HepG2 (cell line): ENCODE measurements around the gene DPH6. TPM values are rescaled to one million over a fixed set of nuclear protein-coding genes. Genes with fewer than 3 reads are reported as not detected.

Experiments
- ATAC-seq: fragments of 200-7000 bp; cut with Tn5 transposase; 3 replicates; pipeline ENCODE4 v1.9.1; 2020; ENCODE audit warnings: mild to moderate bottlenecking, moderate library complexity
- BruUV-seq: library from RNA; stranded (reverse); fragments of 400-500 nt; replicated peaks from 2 replicates; lab custom pipeline; 2021; lab: Mats Ljungman, UMichigan
- CTCF ChIA-PET: fragments of 300-600 bp; formaldehyde crosslinking; extraction: SDS; loops from one replicate; lab custom pipeline; 2021; ENCODE audit warnings: low total read pairs, inconsistent platforms, low intra/inter-chr PET ratio; lab: Yijun Ruan, JAX
- POLR2A ChIA-PET: fragments of 350-600 bp; sonication (Branson Sonifier 250); formaldehyde crosslinking; loops from one replicate; lab custom pipeline; 2020; ENCODE audit warnings: antibody characterized with exemption, inconsistent platforms; lab: Yijun Ruan, JAX
- DNase-seq: peaks from one replicate; pipeline ENCODE4 v3.0.0-alpha.2; 2015; ENCODE audit warnings: low spot score
- FAIRE-seq: peaks from 3 replicates; lab custom pipeline; 2011; peaks lifted over from hg19 to GRCh38; lab: Jason Lieb, UNC
- H2AFZ ChIP-seq: one replicate; pipeline ENCODE4 v1.6.1; 2011; ENCODE audit warnings: low read length, inconsistent platforms
- H3K27ac ChIP-seq: fragments of 300-600 bp; 3 replicates; pipeline ENCODE4 v1.8.0; 2011; ENCODE audit warnings: mixed run types, mild to moderate bottlenecking, mixed read lengths, low read length, inconsistent platforms; ENCODE audit not compliant: insufficient read depth; ENCODE audit errors: extremely low read length
- H3K27me3 ChIP-seq, 2 experiments: fragments of 200-600 bp in 1 of 2; 2 replicates in 1 of 2; 3 replicates in 1 of 2; pipeline versions ENCODE4 v1.6.0 to v1.8.0; 2011; ENCODE audit warnings: low read length in 2 of 2, mild to moderate bottlenecking in 2 of 2, moderate library complexity in 2 of 2, inconsistent platforms in 1 of 2; ENCODE audit not compliant: insufficient read depth in 2 of 2, control insufficient read depth in 1 of 2
- H3K36me3 ChIP-seq, 2 experiments: fragments of 200-600 bp in 1 of 2; replicated peaks in 1 of 2; 2 replicates in 1 of 2; 3 replicates in 1 of 2; pipeline versions ENCODE4 v1.5.1 to v1.8.0; 2011; ENCODE audit warnings: low read length in 2 of 2, inconsistent platforms in 1 of 2; ENCODE audit not compliant: insufficient read depth in 2 of 2, control insufficient read depth in 1 of 2
- H3K4me1 ChIP-seq: 2 replicates; pipeline ENCODE4 v1.5.1; 2012; ENCODE audit warnings: low read length, inconsistent platforms; ENCODE audit not compliant: insufficient read depth
- H3K4me2 ChIP-seq: 2 replicates; pipeline ENCODE4 v1.6.0; 2011; ENCODE audit warnings: low read depth, low read length, inconsistent platforms
- H3K4me3 ChIP-seq, 3 experiments: fragments of 200-600 bp in 1 of 3; sonication (generic), shearing (Covaris generic) in 1 of 3; replicated peaks in 1 of 3; 2 replicates each; pipeline ENCODE4 v1.5.1; 2011 to 2016; ENCODE audit warnings: low read length in 3 of 3, inconsistent platforms in 2 of 3, low read depth in 2 of 3, mild to moderate bottlenecking in 2 of 3, control low read depth in 1 of 3, mixed read lengths in 1 of 3; ENCODE audit not compliant: insufficient read depth in 1 of 3
- H3K79me2 ChIP-seq: one replicate; pipeline ENCODE4 v1.6.1; 2011; ENCODE audit warnings: low read length, inconsistent platforms; ENCODE audit not compliant: insufficient read depth
- H3K9ac ChIP-seq: 2 replicates; pipeline ENCODE4 v1.6.0; 2011; ENCODE audit warnings: mild to moderate bottlenecking, low read depth, low read length, inconsistent platforms; ENCODE audit not compliant: insufficient read depth
- H3K9me3 ChIP-seq: 2 replicates; pipeline ENCODE4 v1.5.1; 2012; ENCODE audit warnings: mild to moderate bottlenecking, low read length
- H4K20me1 ChIP-seq: 2 replicates; pipeline ENCODE4 v1.6.0; 2011; ENCODE audit warnings: inconsistent platforms, mild to moderate bottlenecking, low read length, moderate library complexity; ENCODE audit not compliant: insufficient read depth
- CENPX ChIP-seq: sonication (generic); formaldehyde crosslinking; IDR thresholded peaks from 2 replicates; pipeline ENCODE4 v1.9.0; 2021; ENCODE audit warnings: mild to moderate bottlenecking, missing genetic modification reagents, moderate library complexity
- IKZF1 ChIP-seq: fragments of 450-650 bp; IDR thresholded peaks from 2 replicates; pipeline ENCODE4 v1.7.1; 2016
- MXI1 ChIP-seq: IDR thresholded peaks from 3 replicates; pipeline ENCODE4 v1.6.1; 2012; ENCODE audit warnings: low read depth, low read length, inconsistent platforms, borderline replicate concordance
- PHF8 ChIP-seq: sonication (generic); formaldehyde crosslinking; IDR thresholded peaks from 2 replicates; pipeline ENCODE4 v1.5.0; 2020; ENCODE audit warnings: missing genetic modification reagents
- TSC22D2 ChIP-seq: sonication (generic); formaldehyde crosslinking; IDR thresholded peaks from 2 replicates; pipeline ENCODE4 v1.5.1; 2020; ENCODE audit warnings: missing genetic modification reagents, mild to moderate bottlenecking, borderline replicate concordance
- ZBTB3 ChIP-seq: sonication (generic); formaldehyde crosslinking; IDR thresholded peaks from 2 replicates; pipeline ENCODE4 v1.4.0; 2020; ENCODE audit warnings: low read depth, mild to moderate bottlenecking, moderate library complexity, missing genetic modification reagents, borderline replicate concordance
- ZNF598 ChIP-seq: sonication (generic); formaldehyde crosslinking; IDR thresholded peaks from 2 replicates; pipeline ENCODE4 v1.5.1; 2020; ENCODE audit warnings: mild to moderate bottlenecking, missing genetic modification reagents, borderline replicate concordance
- WGBS: methylation state at CpG from one replicate; pipeline ENCODE4 v1.1.6; 2017; ENCODE audit warnings: low lambda C conversion rate; 5-methylcytosine and 5-hydroxymethylcytosine counted together
- in situ Hi-C: cut with HindIII; loops from 2 replicates; pipeline ENCODE4 v1.10.0; 2017; ENCODE audit warnings: low pct_unique_long_range_greater_than_20kb; ENCODE audit not compliant: extremely low pct_ligation_motif_present
- intact Hi-C: fragments of 100-400 bp; cut with micrococcal nuclease; formaldehyde crosslinking; loops from one replicate; pipeline ENCODE4 v1.10.0; 2022; ENCODE audit not compliant: unreplicated experiment
- polyA plus RNA-seq, 8 experiments: library from polyadenylated mRNA; depleted of rRNA in 3 of 8; stranded (reverse) in 7 of 8; unstranded in 1 of 8; fragments of >200 nt; fragmentation: Illumina TruSeq in 4 of 8; extraction: Trizol in 4 of 8; gene quantifications; 2 replicates each; pipeline versions ENCODE4 v1.2.1 to v1.2.3, GENCODE V29; 2011 to 2016; ENCODE audit warnings: low read depth in 4 of 8, missing spikeins in 1 of 8, mixed read lengths in 1 of 8; ENCODE audit not compliant: insufficient read depth in 1 of 8
- total RNA-seq, 5 experiments: library from RNA; depleted of rRNA; stranded (reverse); fragments of >200 nt; fragmentation: Illumina TruSeq; extraction: Trizol; gene quantifications; 2 replicates each; pipeline ENCODE4 v1.2.3, GENCODE V29; 2016; ENCODE audit warnings: low read depth in 1 of 5
- TF ChIP-seq, protein P1 (sequence below): sonication (generic); formaldehyde crosslinking; IDR thresholded peaks from 2 replicates; pipeline ENCODE4 v1.8.1; 2023; ENCODE audit warnings: mild to moderate bottlenecking, inconsistent platforms, moderate library complexity, missing genetic modification reagents, borderline replicate concordance
- TF ChIP-seq, protein P2 (sequence below): sonication (generic); formaldehyde crosslinking; conservative IDR thresholded peaks from 2 replicates; pipeline ENCODE4 v1.4.0; 2020; ENCODE audit warnings: missing genetic modification reagents
- TF ChIP-seq, protein P3 (sequence below): sonication (generic); formaldehyde crosslinking; IDR thresholded peaks from 2 replicates; pipeline ENCODE4 v1.5.1; 2020; ENCODE audit warnings: missing genetic modification reagents, mild to moderate bottlenecking, borderline replicate concordance
- TF ChIP-seq, protein P4 (sequence below): sonication (generic); formaldehyde crosslinking; IDR thresholded peaks from 2 replicates; pipeline ENCODE4 v1.5.0; 2020; ENCODE audit warnings: missing genetic modification reagents, mild to moderate bottlenecking, borderline replicate concordance

DPH6 gene
- total and polyA plus RNA-seq, 2 of the 13 experiments (the other 11 are each of a cell fraction or from before 2014, with no cell fraction given): 10.2 to 25.8 TPM

DNA sequence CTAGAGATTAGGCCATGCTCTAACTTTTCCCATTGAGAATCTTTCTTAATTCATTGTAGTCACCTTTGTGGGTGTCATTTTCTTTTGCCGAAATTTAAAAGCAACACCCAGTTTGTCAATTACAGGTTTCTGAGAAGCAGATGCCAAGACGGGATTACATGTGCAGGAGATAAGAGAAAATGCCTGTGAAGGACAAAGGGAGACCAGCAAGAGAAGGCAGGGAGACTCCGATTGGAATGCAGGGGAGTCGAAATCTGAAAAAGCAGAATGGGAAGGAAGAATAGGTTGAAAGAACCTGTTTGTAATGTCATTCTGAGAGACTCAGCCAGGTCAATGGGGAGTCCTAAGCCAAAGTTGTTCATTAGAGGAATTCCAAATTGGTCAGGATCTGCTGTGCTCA, 3.6 kb upstream of the DPH6 start:
- no peak overlapping the region for H3K4me3 ChIP-seq
- H3K27me3 ChIP-seq: no peaks in the 10 kb centered on the region
- no peaks in the 10 kb centered on the region for H3K36me3 ChIP-seq
- CTCF ChIA-PET: no interaction called here
- no TSS peak for BruUV-seq
- no peak overlapping the region for H3K27ac ChIP-seq
- H3K9ac ChIP-seq: no peak overlapping the region
- DNase-seq (no peak), ATAC-seq (no peak), FAIRE-seq (no peak)
- no peaks in the 10 kb centered on the region for H3K9me3 ChIP-seq
- H3K79me2 ChIP-seq: peaks cover 6% of the 10 kb centered on the region
- 76% methylated on average over 4 of the region's 4 CpGs for WGBS
- no peak overlapping the region for H2AFZ ChIP-seq
- no peak for TF ChIP-seq MXI1
- POLR2A ChIA-PET: no interaction called here
- no peak overlapping the region for H3K4me2 ChIP-seq
- in situ Hi-C loops (loop anchor here (25.0 kb wide), 1 partner anchor 1563 kb away; the partner anchor contains the start of gene MEIS2), intact Hi-C loops (no loop called here)
- H3K4me1 ChIP-seq: peaks cover 17% of the 10 kb centered on the region
- no peaks in the 10 kb centered on the region for H4K20me1 ChIP-seq

DNA sequence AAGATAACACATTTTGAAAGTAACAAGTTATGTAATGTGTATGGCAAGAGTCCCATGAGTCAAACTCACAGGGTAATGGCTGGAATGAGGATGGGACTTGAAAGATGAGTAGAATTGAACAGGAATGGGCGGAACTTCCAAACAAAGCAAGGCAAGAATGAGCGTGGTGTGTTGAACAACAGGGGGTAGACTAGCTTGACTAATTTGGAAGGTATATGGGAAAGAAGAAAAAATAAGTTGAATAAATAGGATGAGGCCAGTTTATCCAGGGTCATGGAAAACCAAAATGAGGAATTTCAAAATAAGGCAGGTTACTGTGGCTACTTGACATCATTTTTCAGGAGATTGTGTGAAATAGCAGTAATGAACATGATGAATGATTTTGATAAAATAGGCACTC, 2.5 kb upstream of the DPH6 start:
- no TSS peak for BruUV-seq
- CTCF ChIA-PET: no interaction called here
- peaks cover 6% of the 10 kb centered on the region for H3K79me2 ChIP-seq
- H3K9me3 ChIP-seq: no peaks in the 10 kb centered on the region
- H3K4me1 ChIP-seq: peaks cover 23% of the 10 kb centered on the region
- no peak overlapping the region for H3K4me3 ChIP-seq
- no peaks in the 10 kb centered on the region for H3K36me3 ChIP-seq
- DNase-seq (no peak), ATAC-seq (no peak), FAIRE-seq (no peak)
- POLR2A ChIA-PET: no interaction called here
- H3K9ac ChIP-seq: no peak overlapping the region
- H3K4me2 ChIP-seq: no peak overlapping the region
- H2AFZ ChIP-seq: no peak overlapping the region
- H3K27ac ChIP-seq: no peak overlapping the region
- in situ Hi-C loops (loop anchor here (25.0 kb wide), 1 partner anchor 1564 kb away; the partner anchor contains the start of gene MEIS2), intact Hi-C loops (no loop called here)
- H3K27me3 ChIP-seq: no peaks in the 10 kb centered on the region
- WGBS: 93% methylated on average over 2 of the region's 2 CpGs
- no peaks in the 10 kb centered on the region for H4K20me1 ChIP-seq
- TF ChIP-seq, protein P1, sequence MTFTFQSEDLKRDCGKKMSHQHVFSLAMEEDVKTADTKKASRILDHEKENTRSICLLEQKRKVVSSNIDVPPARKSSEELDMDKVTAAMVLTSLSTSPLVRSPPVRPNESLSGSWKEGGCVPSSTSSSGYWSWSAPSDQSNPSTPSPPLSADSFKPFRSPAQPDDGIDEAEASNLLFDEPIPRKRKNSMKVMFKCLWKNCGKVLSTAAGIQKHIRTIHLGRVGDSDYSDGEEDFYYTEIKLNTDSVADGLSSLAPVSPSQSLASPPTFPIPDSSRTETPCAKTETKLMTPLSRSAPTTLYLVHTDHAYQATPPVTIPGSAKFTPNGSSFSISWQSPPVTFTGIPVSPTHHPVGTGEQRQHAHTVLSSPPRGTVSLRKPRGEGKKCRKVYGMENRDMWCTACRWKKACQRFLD (CRISPR knock-in tag): no peak
- TF ChIP-seq TSC22D2 (CRISPR knock-in tag) (no peak), IKZF1 (no peak), CENPX (no peak), PHF8 (CRISPR knock-in tag) (no peak), ZBTB3 (CRISPR knock-in tag) (no peak), ZNF598 (CRISPR knock-in tag) (no peak)
- TF ChIP-seq, protein P2, sequence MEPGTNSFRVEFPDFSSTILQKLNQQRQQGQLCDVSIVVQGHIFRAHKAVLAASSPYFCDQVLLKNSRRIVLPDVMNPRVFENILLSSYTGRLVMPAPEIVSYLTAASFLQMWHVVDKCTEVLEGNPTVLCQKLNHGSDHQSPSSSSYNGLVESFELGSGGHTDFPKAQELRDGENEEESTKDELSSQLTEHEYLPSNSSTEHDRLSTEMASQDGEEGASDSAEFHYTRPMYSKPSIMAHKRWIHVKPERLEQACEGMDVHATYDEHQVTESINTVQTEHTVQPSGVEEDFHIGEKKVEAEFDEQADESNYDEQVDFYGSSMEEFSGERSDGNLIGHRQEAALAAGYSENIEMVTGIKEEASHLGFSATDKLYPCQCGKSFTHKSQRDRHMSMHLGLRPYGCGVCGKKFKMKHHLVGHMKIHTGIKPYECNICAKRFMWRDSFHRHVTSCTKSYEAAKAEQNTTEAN (CRISPR knock-in tag): no peak
- TF ChIP-seq, protein P3, sequence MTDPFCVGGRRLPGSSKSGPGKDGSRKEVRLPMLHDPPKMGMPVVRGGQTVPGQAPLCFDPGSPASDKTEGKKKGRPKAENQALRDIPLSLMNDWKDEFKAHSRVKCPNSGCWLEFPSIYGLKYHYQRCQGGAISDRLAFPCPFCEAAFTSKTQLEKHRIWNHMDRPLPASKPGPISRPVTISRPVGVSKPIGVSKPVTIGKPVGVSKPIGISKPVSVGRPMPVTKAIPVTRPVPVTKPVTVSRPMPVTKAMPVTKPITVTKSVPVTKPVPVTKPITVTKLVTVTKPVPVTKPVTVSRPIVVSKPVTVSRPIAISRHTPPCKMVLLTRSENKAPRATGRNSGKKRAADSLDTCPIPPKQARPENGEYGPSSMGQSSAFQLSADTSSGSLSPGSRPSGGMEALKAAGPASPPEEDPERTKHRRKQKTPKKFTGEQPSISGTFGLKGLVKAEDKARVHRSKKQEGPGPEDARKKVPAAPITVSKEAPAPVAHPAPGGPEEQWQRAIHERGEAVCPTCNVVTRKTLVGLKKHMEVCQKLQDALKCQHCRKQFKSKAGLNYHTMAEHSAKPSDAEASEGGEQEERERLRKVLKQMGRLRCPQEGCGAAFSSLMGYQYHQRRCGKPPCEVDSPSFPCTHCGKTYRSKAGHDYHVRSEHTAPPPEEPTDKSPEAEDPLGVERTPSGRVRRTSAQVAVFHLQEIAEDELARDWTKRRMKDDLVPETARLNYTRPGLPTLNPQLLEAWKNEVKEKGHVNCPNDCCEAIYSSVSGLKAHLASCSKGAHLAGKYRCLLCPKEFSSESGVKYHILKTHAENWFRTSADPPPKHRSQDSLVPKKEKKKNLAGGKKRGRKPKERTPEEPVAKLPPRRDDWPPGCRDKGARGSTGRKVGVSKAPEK (CRISPR knock-in tag): no peak
- TF ChIP-seq, protein P4, sequence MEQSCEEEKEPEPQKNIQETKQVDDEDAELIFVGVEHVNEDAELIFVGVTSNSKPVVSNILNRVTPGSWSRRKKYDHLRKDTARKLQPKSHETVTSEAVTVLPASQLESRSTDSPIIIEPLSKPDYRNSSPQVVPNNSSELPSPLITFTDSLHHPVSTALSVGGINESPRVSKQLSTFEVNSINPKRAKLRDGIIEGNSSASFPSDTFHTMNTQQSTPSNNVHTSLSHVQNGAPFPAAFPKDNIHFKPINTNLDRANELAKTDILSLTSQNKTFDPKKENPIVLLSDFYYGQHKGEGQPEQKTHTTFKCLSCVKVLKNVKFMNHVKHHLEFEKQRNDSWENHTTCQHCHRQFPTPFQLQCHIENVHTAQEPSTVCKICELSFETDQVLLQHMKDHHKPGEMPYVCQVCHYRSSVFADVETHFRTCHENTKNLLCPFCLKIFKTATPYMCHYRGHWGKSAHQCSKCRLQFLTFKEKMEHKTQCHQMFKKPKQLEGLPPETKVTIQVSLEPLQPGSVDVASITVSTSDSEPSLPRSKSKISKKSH (CRISPR knock-in tag): no peak
